ENCODE data around the gene IMP3.
A peak's percentile ranks its signal among the peaks of the same experiment; 100 is the strongest.
"Not testable (repeated sequence)": the region's sequence is repeated elsewhere in the genome, so short reads cannot be mapped to it uniquely, and the experiment has no call there.

The IMP3 gene

GRCh38 chr15:75650908-75651809, 11.1 kb upstream of the IMP3 start:
- DNase-seq (ENCODE audit: low spot score): no peak

DNA sequence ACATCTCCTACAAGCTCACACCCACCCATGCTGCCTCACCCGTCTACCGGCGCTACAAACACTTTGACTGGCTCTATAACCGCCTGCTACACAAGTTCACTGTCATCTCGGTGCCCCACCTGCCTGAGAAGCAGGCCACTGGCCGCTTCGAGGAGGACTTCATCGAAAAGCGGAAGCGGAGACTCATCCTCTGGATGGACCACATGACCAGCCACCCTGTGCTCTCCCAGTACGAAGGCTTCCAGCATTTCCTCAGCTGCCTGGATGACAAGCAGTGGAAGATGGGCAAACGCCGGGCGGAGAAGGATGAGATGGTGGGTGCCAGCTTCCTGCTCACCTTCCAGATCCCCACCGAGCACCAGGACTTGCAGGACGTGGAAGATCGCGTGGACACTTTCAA, 9.8 kb upstream of the IMP3 start:
- DNase-seq (ENCODE audit: low spot score): no peak

DNA sequence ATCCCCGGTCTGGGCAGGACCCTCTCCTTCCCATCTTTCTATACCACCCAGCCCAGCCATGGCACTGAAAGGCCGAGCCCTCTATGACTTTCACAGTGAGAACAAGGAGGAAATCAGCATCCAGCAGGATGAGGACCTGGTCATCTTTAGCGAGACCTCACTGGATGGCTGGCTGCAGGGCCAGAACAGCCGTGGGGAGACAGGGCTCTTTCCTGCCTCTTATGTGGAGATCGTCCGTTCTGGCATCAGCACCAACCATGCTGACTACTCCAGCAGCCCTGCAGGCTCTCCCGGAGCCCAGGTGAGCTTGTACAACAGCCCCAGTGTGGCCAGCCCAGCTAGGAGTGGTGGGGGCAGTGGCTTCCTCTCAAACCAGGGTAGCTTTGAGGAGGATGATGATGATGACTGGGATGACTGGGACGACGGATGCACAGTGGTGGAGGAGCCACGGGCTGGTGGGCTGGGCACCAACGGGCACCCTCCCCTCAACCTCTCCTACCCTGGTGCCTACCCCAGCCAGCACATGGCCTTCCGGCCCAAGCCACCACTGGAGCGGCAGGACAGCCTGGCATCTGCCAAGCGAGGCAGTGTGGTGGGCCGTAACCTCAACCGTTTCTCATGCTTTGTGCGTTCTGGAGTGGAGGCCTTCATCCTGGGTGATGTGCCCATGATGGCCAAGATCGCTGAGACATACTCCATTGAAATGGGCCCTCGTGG, 9.2 kb upstream of the IMP3 start:
- no peak for DNase-seq (ENCODE audit: low spot score)

- peak; percentile 79 for DNase-seq (ENCODE audit: low spot score)
Observed at GRCh38 chr15:75648156-75649000, 8.4 kb upstream of the IMP3 start.

- peak; percentile 93 for DNase-seq (ENCODE audit: low spot score)
Observed at GRCh38 chr15:75647370-75648155, 7.5 kb upstream of the IMP3 start, which contains the start of gene SNX33. SNX33 (plus strand) TSS chr15:75647912; CDS start chr15:75649103, 1,191 bp downstream.

GRCh38 chr15:75646944-75647364, 6.9 kb upstream of the IMP3 start:
- no peak for DNase-seq (ENCODE audit: low spot score)

- no peak for DNase-seq (ENCODE audit: low spot score)
Observed at GRCh38 chr15:75646112-75646943, 6.3 kb upstream of the IMP3 start.

DNA sequence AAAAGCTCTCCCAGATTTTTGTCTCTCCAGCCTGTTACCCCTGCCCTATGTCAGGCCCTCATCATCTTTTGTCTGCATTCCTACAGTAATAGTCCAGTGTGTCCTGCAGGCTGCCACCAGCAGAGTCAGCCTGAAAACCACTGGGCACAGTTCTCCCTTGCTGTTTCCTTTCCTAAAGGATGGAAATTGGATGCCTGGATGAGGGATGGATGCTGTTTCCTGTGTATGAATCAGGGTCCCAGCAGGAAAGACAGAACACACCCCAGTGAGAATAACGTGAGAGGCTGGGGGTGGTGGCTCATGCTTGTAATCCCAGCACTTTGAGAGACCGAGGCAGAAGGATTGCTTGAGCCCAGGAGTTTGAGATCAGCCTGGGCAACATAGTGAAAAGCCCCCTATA, 4.4 kb upstream of the IMP3 start:
- DNase-seq (ENCODE audit: low spot score): no peak

DNA sequence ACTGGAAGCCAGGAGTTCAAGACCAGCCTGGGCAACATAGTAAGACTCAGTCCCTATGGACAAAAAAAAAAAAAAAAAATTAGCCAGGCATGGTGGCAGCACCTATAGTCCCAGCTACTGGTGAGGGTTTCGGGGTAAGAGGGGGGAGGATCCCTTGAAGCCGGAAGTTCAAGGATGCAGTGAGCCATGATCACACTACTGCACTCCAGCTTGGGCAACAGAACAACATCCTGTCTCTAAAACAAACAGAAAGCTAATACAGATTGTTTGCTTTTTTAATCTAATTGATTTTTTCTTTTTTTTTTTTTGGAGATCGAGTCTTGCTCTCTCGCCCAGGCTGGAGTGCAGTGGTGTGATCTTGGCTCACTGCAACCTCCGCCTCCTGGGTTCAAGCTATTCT, 1.6 kb upstream of the IMP3 start:
- no peak for DNase-seq (ENCODE audit: low spot score)

- no peak for DNase-seq (ENCODE audit: low spot score)
Observed at GRCh38 chr15:75641179-75641503, 1.1 kb upstream of the IMP3 start.

GRCh38 chr15:75640483-75641178, 607 bp upstream of the IMP3 start:
- DNase-seq (ENCODE audit: low spot score): peak; percentile 57

DNA sequence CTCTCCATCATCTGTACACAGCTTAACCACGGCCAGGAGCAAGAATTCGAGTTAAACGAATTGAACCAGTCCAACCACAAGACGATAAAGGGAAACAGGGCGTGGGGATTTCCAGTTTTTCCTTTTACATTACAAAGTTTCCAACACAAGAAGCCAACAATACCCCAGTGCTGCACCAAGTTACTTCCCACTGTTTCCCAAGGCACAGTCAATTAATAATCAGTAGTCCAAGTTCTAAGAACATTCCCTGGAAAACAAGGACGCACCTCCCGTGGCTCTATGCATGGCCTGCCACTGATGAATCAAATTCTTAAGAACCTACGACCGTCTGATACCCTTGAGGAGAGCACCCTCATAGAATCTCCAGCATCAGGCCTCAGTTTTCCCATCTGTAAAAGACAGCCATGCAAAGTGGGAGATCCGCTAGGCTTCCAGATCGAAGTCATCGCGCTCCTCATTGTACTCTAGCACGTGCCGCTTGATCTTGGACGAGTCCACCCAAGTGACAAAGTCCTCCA, 774 bp downstream of the IMP3 start:
- DNase-seq (ENCODE audit: low spot score): no peak

GRCh38 chr15:75637245-75638009, 2.6 kb downstream of the IMP3 start:
- no peak for DNase-seq (ENCODE audit: low spot score)

- no peak for DNase-seq (ENCODE audit: low spot score)
Observed at GRCh38 chr15:75636026-75636425, 4.0 kb downstream of the IMP3 start.

DNA sequence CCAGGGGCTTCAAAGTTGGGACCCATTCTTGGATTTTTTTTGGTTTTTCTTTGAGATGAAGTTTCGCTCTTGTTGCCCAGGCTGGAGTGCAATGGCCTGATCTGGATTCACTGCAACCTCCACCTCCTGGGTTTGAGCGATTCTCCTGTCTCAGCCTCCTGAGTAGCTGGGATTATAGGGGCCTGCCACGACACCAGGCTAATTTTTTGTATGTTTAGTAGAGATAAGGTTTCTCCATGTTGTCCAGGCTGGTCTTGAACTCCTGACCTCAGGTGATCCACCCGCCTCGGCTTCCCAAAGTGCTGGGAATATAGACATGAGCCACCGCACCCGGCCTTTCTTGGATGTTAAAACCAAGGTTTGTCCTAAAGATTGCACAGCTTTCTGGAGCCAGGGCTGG, 6.1 kb downstream of the IMP3 start:
- not testable (repeated sequence) for DNase-seq (ENCODE audit: low spot score)

DNA sequence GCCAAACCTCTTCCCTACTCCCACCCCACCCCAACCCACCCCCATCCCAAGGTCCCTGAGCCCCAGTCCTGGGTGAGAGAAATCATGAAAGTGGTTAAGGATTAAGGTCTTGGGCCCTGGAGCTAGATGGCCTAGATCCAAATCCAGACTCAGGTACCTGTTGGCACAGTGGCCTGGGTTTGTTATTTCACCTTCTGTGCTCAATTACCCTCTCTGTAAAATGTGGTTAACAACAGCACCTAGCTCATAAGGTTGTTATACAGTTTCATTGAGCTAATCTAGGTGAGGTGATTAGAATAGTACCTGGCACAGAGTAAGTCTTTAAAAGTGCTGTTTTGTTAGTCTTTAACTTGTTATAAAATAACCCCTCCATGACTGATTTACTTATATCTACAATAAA, 8.1 kb downstream of the IMP3 start:
- DNase-seq (ENCODE audit: low spot score): no peak

DNA sequence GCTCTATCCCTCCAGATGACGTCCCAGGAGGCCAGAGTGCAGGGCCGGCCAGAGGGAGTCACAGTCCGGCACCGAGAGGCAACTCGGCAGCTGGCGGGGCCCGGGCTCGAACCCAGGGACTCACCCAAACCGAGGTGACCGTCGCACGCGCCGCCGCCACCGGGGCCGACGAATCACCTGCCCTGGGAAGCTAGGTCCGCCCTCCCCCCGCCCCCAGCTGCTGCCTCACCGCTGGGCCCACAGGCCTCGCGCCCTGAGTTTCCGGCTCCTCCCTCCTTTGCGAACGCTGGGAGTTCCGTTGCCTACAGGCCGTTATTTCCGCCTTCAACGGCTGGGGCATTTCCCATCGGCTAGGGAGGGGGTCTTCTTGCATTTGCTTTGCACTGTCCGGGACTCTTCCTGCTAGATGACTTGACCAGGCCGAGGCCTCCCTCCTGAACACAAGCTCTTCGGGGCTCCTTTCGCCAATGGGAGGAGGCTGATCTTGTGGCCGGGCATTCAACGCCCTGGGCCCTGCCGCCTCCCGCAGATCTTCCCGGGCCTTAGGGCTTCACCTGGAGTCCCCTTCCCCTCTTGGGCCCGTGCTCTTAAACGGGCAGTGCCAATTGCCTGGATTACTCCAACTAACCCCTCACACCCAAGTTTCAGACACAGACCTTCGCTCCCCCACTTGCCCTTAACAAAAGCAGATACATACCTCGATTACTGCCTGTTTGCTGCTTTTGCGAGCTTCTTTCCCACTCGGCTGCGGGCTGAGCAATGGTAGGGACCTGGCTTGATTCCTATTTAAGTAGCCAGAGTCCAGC, 14.3 kb downstream of the IMP3 start, which contains the start of gene SNUPN:
Gene SNUPN, minus strand, starts transcription at position 184 of the 806 bp plus-strand sequence. CDS start 4,674 bp downstream, outside the sequence.
- peak; percentile 97 for DNase-seq (ENCODE audit: low spot score)

- DNase-seq (ENCODE audit: low spot score): no peak
Observed at GRCh38 chr15:75622505-75622904, 17.5 kb downstream of the IMP3 start.

All from iPS-NIHi11 (cell line).